Type B pancreatic cell (in vitro differentiated cells): Measurements from ENCODE around the gene PPP2R2D. TPM values are rescaled to one million over a fixed set of nuclear protein-coding genes. Genes with fewer than 3 reads are reported as not detected.

Source experiments
- DNase-seq: peaks from one replicate; pipeline ENCODE4 v3.0.0; 2021; ENCODE audit warnings: mixed read lengths; ENCODE audit not compliant: unreplicated experiment; ENCODE audit errors: extremely low spot score
- H3K27ac Mint-ChIP-seq: 2 replicates; pipeline ENCODE4 v1.8.0; 2021; ENCODE audit warnings: mild to moderate bottlenecking, mixed read lengths
- H3K27me3 Mint-ChIP-seq: 2 replicates; pipeline ENCODE4 v1.8.0; 2021; ENCODE audit warnings: mixed read lengths
- H3K36me3 Mint-ChIP-seq: 2 replicates; pipeline ENCODE4 v1.8.0; 2021; ENCODE audit warnings: mixed read lengths
- H3K4me1 Mint-ChIP-seq: one replicate; pipeline ENCODE4 v1.8.0; 2021; ENCODE audit warnings: mixed read lengths; ENCODE audit not compliant: unreplicated experiment
- H3K4me3 Mint-ChIP-seq: 2 replicates; pipeline ENCODE4 v1.8.0; 2021; ENCODE audit warnings: mild to moderate bottlenecking, mixed read lengths
- H3K9me3 Mint-ChIP-seq: 2 replicates; pipeline ENCODE4 v1.8.0; 2021; ENCODE audit warnings: mixed read lengths
- total RNA-seq: library from RNA; stranded (reverse); gene quantifications from 2 replicates; pipeline ENCODE4 v1.2.1, GENCODE V29; 2021; ENCODE audit warnings: low replicate concordance
- TF ChIP-seq, protein P1 (sequence below): fragments of 200-600 bp; sonication (generic); conservative IDR thresholded peaks from 2 replicates; pipeline ENCODE4 v1.5.0; 2021; ENCODE audit warnings: antibody characterized with exemption, mild to moderate bottlenecking

PPP2R2D gene
- total RNA-seq, 1 donor from 2014 or later, result 38.1 TPM

GRCh38 chr10:131936736-131937135, 35.9 kb downstream of the PPP2R2D start:
- Mint-ChIP-seq H3K4me1 (peaks cover 12% of the 10 kb centered on the region), H3K36me3 (peaks cover 20% of the 10 kb centered on the region), H3K27ac (no peak overlapping the region), H3K27me3 (no peaks in the 10 kb centered on the region), H3K9me3 (no peaks in the 10 kb centered on the region), H3K4me3 (no peak overlapping the region)
- no peak for DNase-seq
- TF ChIP-seq, protein P1, sequence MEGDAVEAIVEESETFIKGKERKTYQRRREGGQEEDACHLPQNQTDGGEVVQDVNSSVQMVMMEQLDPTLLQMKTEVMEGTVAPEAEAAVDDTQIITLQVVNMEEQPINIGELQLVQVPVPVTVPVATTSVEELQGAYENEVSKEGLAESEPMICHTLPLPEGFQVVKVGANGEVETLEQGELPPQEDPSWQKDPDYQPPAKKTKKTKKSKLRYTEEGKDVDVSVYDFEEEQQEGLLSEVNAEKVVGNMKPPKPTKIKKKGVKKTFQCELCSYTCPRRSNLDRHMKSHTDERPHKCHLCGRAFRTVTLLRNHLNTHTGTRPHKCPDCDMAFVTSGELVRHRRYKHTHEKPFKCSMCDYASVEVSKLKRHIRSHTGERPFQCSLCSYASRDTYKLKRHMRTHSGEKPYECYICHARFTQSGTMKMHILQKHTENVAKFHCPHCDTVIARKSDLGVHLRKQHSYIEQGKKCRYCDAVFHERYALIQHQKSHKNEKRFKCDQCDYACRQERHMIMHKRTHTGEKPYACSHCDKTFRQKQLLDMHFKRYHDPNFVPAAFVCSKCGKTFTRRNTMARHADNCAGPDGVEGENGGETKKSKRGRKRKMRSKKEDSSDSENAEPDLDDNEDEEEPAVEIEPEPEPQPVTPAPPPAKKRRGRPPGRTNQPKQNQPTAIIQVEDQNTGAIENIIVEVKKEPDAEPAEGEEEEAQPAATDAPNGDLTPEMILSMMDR, result no peak

- no peak overlapping the region for H3K27ac Mint-ChIP-seq
- peaks cover 20% of the 10 kb centered on the region for H3K36me3 Mint-ChIP-seq
Measured at GRCh38 chr10:131937836-131938235, 37.0 kb downstream of the PPP2R2D start.

DNA sequence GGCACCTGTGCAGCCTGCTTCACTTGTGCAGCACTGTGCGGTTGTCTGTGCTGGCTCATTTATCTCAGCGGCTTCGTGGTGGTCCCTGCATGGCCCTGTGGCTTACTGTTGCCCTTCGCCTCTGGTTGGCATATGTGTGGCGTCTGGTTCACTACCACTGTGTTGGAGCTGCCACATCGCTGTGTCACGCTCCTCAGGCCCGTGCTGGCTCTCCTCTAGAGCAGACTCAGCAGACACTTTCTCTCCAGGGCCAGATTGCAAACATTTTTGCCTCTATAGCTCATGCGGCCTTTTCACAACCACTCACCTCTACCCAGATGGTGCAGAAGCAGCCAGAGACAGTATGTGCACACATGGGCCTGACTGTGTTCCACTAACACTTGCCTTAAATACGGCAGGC, 37.9 kb downstream of the PPP2R2D start:
- TF ChIP-seq, protein P1, result no peak
- H3K9me3 Mint-ChIP-seq, result no peaks in the 10 kb centered on the region
- peaks cover 4% of the 10 kb centered on the region for H3K4me1 Mint-ChIP-seq
- no peak overlapping the region for H3K4me3 Mint-ChIP-seq
- H3K36me3 Mint-ChIP-seq, result peaks cover 27% of the 10 kb centered on the region
- DNase-seq, result no peak
- H3K27me3 Mint-ChIP-seq, result no peaks in the 10 kb centered on the region
- H3K27ac Mint-ChIP-seq, result no peak overlapping the region

More at GRCh38 chr10:131937836-131938235, 37.0 kb downstream of the PPP2R2D start:
- Mint-ChIP-seq H3K9me3 (no peaks in the 10 kb centered on the region), H3K4me3 (no peak overlapping the region), H3K27me3 (no peaks in the 10 kb centered on the region), H3K4me1 (peaks cover 8% of the 10 kb centered on the region)
- no peak for DNase-seq
- TF ChIP-seq, protein P1, result no peak

DNA sequence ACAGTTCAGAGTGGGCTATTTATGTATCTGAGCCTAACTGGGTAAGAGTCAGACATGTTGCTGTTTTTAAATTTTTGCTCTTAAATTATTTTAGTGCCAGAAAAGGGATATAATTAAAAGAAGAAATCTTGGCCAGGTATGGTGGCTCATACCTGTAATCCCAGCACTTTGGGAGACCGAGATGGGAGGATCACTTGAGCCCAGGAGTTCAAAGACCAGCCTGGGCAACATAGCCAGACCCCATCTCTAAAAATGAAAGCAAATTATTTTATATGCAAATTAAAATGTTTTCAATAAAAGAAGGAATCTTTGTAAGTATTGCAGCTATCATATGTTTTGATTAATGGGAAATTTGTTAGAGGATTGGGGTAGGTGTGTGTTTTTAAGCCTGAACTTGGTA, 41.6 kb downstream of the PPP2R2D start:
- no peak for DNase-seq
- Mint-ChIP-seq H3K4me3 (no peak overlapping the region), H3K36me3 (peaks cover 36% of the 10 kb centered on the region), H3K27me3 (no peaks in the 10 kb centered on the region), H3K4me1 (no peaks in the 10 kb centered on the region), H3K9me3 (no peaks in the 10 kb centered on the region), H3K27ac (no peak overlapping the region)
- TF ChIP-seq, protein P1, result no peak

GRCh38 chr10:131943021-131943814, 42.4 kb downstream of the PPP2R2D start:
- Mint-ChIP-seq H3K27me3 (no peaks in the 10 kb centered on the region), H3K36me3 (peaks cover 44% of the 10 kb centered on the region), H3K27ac (peak overlapping the region; percentile 0), H3K9me3 (no peaks in the 10 kb centered on the region), H3K4me3 (no peak overlapping the region), H3K4me1 (no peaks in the 10 kb centered on the region)
- DNase-seq, result peak; percentile 64
- TF ChIP-seq, protein P1, result peak; percentile 60
